Measurements from ENCODE around the gene CUEDC1. TPM values are rescaled to one million over a fixed set of nuclear protein-coding genes. Genes with fewer than 3 reads are reported as not detected.

Gene CUEDC1
- total and polyA plus RNA-seq, 2 of the 13 experiments (the other 11 are each of a cell fraction or from before 2014, with no cell fraction given), result 7.4 to 12.9 TPM

GRCh38 chr17:57986841-57987580 is 31.8 kb upstream of the CUEDC1 start (continued):
- TF ChIP-seq KDM5A (IDR thresholded peaks at IDR 0.05; ENCODE audit: borderline replicate concordance, low read length) (0 out of 2 replicates have a peak, but pooled peaks have one; percentile 40), SALL1 (CRISPR knock-in tag; IDR thresholded peaks at IDR 0.05) (0 out of 2 replicates have a peak, but pooled peaks have one; percentile 32), HNF4A (CRISPR knock-in tag; IDR thresholded peaks at IDR 0.05) (no peak; the same call in 1 of the 2 replicates), SAP130 (CRISPR knock-in tag; IDR thresholded peaks at IDR 0.05; ENCODE audit: low read depth) (peak; percentile 62), DPF2 (CRISPR knock-in tag; IDR thresholded peaks at IDR 0.05; ENCODE audit: borderline replicate concordance, low read depth) (0 out of 2 replicates have a peak, but pooled peaks have one; percentile 9), RAD51 (IDR thresholded peaks at IDR 0.05; ENCODE audit: borderline replicate concordance) (no peak), HNF1B (CRISPR knock-in tag; IDR thresholded peaks at IDR 0.05) (peak; percentile 62; the same call in 1 of the 2 replicates), TCF7 (IDR thresholded peaks at IDR 0.05; ENCODE audit: low read depth) (peak; percentile 67), ZNF317 (CRISPR knock-in tag; IDR thresholded peaks at IDR 0.05) (0 out of 2 replicates have a peak, but pooled peaks have one; percentile 1), HMGXB4 (CRISPR knock-in tag; IDR thresholded peaks at IDR 0.05; ENCODE audit: borderline replicate concordance in 1 of 2, low read depth in 1 of 2) (peak in 1 of 2 experiments; percentile 65; a peak in 1 of 4 replicates), YEATS4 (CRISPR knock-in tag; IDR thresholded peaks at IDR 0.05; ENCODE audit: borderline replicate concordance) (peak; percentile 17; the same call in 1 of the 2 replicates), SALL2 (CRISPR knock-in tag; IDR thresholded peaks at IDR 0.05) (0 out of 2 replicates have a peak, but pooled peaks have one; percentile 18), PBX2 (CRISPR knock-in tag; IDR thresholded peaks at IDR 0.05) (0 out of 2 replicates have a peak, but pooled peaks have one; percentile 7), ZNF460 (CRISPR knock-in tag; IDR thresholded peaks at IDR 0.05; ENCODE audit: borderline replicate concordance) (peak; percentile 20; the same call in 1 of the 2 replicates), FOXJ3 (CRISPR knock-in tag; IDR thresholded peaks at IDR 0.05; ENCODE audit: borderline replicate concordance) (peak; percentile 9; the same call in 1 of the 2 replicates), RNF2 (conservative IDR thresholded peaks at IDR 0.05; ENCODE audit: low read depth) (no peak), FIP1L1 (IDR thresholded peaks at IDR 0.05; ENCODE audit: borderline replicate concordance, insufficient read depth, low read depth, low read length) (0 out of 2 replicates have a peak, but pooled peaks have one; percentile 16), ZNF709 (CRISPR knock-in tag; IDR thresholded peaks at IDR 0.05) (0 out of 2 replicates have a peak, but pooled peaks have one; percentile 32), ZNF564 (CRISPR knock-in tag; IDR thresholded peaks at IDR 0.05) (no peak)
- TF ChIP-seq, protein P1, sequence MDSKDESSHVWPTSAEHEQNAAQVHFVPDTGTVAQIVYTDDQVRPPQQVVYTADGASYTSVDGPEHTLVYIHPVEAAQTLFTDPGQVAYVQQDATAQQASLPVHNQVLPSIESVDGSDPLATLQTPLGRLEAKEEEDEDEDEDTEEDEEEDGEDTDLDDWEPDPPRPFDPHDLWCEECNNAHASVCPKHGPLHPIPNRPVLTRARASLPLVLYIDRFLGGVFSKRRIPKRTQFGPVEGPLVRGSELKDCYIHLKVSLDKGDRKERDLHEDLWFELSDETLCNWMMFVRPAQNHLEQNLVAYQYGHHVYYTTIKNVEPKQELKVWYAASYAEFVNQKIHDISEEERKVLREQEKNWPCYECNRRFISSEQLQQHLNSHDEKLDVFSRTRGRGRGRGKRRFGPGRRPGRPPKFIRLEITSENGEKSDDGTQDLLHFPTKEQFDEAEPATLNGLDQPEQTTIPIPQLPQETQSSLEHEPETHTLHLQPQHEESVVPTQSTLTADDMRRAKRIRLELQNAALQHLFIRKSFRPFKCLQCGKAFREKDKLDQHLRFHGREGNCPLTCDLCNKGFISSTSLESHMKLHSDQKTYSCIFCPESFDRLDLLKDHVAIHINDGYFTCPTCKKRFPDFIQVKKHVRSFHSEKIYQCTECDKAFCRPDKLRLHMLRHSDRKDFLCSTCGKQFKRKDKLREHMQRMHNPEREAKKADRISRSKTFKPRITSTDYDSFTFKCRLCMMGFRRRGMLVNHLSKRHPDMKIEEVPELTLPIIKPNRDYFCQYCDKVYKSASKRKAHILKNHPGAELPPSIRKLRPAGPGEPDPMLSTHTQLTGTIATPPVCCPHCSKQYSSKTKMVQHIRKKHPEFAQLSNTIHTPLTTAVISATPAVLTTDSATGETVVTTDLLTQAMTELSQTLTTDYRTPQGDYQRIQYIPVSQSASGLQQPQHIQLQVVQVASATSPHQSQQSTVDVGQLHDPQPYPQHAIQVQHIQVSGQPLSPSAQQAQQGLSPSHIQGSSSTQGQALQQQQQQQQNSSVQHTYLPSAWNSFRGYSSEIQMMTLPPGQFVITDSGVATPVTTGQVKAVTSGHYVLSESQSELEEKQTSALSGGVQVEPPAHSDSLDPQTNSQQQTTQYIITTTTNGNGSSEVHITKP (CRISPR knock-in tag; IDR thresholded peaks at IDR 0.05; ENCODE audit: low read depth), result peak; percentile 80

All from HepG2 (cell line).